PC-3 (cell line): ENCODE results near the gene TP53AIP1. TPM values are rescaled to one million over a fixed set of nuclear protein-coding genes. Genes with fewer than 3 reads are reported as not detected.
A peak's percentile ranks its signal among the peaks of the same experiment; 100 is the strongest.

ENCODE experiments used
- ATAC-seq: fragments of 200-7000 bp; cut with Tn5 transposase; 2 replicates; pipeline ENCODE4 v1.9.1; 2020; ENCODE audit warnings: mild to moderate bottlenecking, moderate library complexity
- BruUV-seq: library from RNA; stranded (reverse); fragments of 400-500 nt; replicated peaks from 2 replicates; lab custom pipeline; 2021; lab: Mats Ljungman, UMichigan
- CTCF ChIA-PET: fragments of 300-600 bp; sonication (Branson Sonifier 250); formaldehyde crosslinking; loops from one replicate; lab custom pipeline; 2022; ENCODE audit warnings: antibody characterized with exemption; lab: Charles Lee
- POLR2A ChIA-PET: fragments of 300-600 bp; sonication (Branson Sonifier 250); formaldehyde crosslinking; loops from one replicate; lab custom pipeline; 2022; ENCODE audit warnings: antibody characterized with exemption; ENCODE audit not compliant: unreplicated experiment; lab: Charles Lee
- DNase-seq: peaks from one replicate; pipeline ENCODE4 v3.0.0-alpha.2; 2015
- H2AFZ ChIP-seq: fragments of 300-600 bp; sonication (generic); 2 replicates; pipeline ENCODE4 v1.6.0; 2016; ENCODE audit warnings: antibody characterized with exemption, low read length
- H3F3A ChIP-seq: fragments of 300-600 bp; sonication (generic); one replicate; pipeline ENCODE4 v1.6.0; 2017; ENCODE audit warnings: antibody characterized with exemption, low read length, control low read depth, mild to moderate bottlenecking; ENCODE audit not compliant: unreplicated experiment
- H3K27ac ChIP-seq: fragments of 300-600 bp; sonication (generic); 2 replicates; pipeline ENCODE4 v1.5.1; 2016; ENCODE audit warnings: mild to moderate bottlenecking, low read length
- H3K27me3 ChIP-seq: fragments of 300-600 bp; sonication (generic); 2 replicates; pipeline ENCODE4 v1.6.1; 2016; ENCODE audit warnings: low read length, mixed read lengths
- H3K36me3 ChIP-seq: fragments of 300-600 bp; sonication (generic); 2 replicates; pipeline ENCODE4 v1.6.1; 2016; ENCODE audit warnings: low read depth, mixed run types, low read length, mixed read lengths
- H3K4me1 ChIP-seq: fragments of 300-600 bp; sonication (generic); 2 replicates; pipeline ENCODE4 v1.5.1; 2016; ENCODE audit warnings: low read length; ENCODE audit not compliant: insufficient read depth
- H3K4me2 ChIP-seq: fragments of 300-600 bp; sonication (generic); 2 replicates; pipeline ENCODE4 v1.6.0; 2016; ENCODE audit warnings: low read length
- H3K4me3 ChIP-seq: fragments of 300-600 bp; sonication (generic); 2 replicates; pipeline ENCODE4 v1.5.1; 2016; ENCODE audit warnings: mild to moderate bottlenecking, low read length, mixed read lengths
- H3K79me2 ChIP-seq: fragments of 300-600 bp; sonication (generic); 2 replicates; pipeline ENCODE4 v1.6.1; 2017; ENCODE audit warnings: low read length, mixed read lengths
- H3K9ac ChIP-seq: fragments of 300-600 bp; sonication (generic); 2 replicates; pipeline ENCODE4 v1.6.0; 2016; ENCODE audit warnings: mild to moderate bottlenecking, low read length
- H3K9me2 ChIP-seq: fragments of 300-600 bp; sonication (generic); replicated peaks from 2 replicates; pipeline ENCODE4 v1.6.1; 2016; ENCODE audit warnings: mixed run types, low read length, mixed read lengths
- H3K9me3 ChIP-seq: fragments of 300-600 bp; sonication (generic); 2 replicates; pipeline ENCODE4 v1.6.1; 2016; ENCODE audit warnings: low read length, mixed read lengths
- H4K20me1 ChIP-seq: fragments of 300-600 bp; sonication (generic); 2 replicates; pipeline ENCODE4 v1.6.1; 2016; ENCODE audit warnings: low read length, mixed read lengths
- EZH2 ChIP-seq: fragments of 300-600 bp; sonication (generic); IDR thresholded peaks from one replicate; pipeline ENCODE4 v1.6.1; 2017; ENCODE audit warnings: antibody characterized with exemption, mild to moderate bottlenecking, low read length; ENCODE audit not compliant: unreplicated experiment
- EZH2phosphoT487 ChIP-seq: fragments of 300-600 bp; sonication (generic); IDR thresholded peaks from 2 replicates; pipeline ENCODE4 v1.6.1; 2018; ENCODE audit warnings: mild to moderate bottlenecking, antibody characterized with exemption, low read length, borderline replicate concordance
- intact Hi-C: fragments of 100-400 bp; cut with micrococcal nuclease; formaldehyde crosslinking; loops from 2 replicates; pipeline ENCODE4 v1.9.0; 2023
- total RNA-seq: library from RNA; depleted of rRNA; stranded (reverse); fragments of >200 nt; gene quantifications from 2 replicates; pipeline ENCODE4 v1.2.3, GENCODE V29; 2014
- TF ChIP-seq, protein P1 (sequence below): fragments of 300-600 bp; sonication (generic); conservative IDR thresholded peaks from 2 replicates; pipeline ENCODE4 v1.5.1; 2017; ENCODE audit warnings: antibody characterized with exemption, low read depth, mild to moderate bottlenecking, low read length

TP53AIP1 gene
- total RNA-seq, 1 experiment from 2014 or later, result 0.58 TPM

DNA sequence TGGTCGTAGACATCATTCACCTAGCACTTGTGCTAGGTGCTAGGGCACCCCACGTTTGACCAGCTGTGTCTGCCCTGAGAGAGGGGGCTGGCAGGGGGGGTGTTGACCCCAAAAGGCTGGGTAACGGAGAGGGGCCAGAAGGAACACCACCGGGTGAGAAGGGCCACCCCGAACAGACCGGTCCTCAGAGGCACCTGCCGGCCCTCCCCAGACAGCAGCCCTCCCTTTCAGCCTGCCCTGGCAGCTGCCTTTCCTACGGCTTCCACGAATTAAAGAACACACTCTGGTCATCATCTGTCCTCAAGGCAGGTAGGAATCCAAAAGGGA lies 52.5 kb downstream of the TP53AIP1 start:
- ATAC-seq, result no peak; the same call in 1 of the 2 replicates
- H2AFZ ChIP-seq, result peak overlapping the region; percentile 94

DNA sequence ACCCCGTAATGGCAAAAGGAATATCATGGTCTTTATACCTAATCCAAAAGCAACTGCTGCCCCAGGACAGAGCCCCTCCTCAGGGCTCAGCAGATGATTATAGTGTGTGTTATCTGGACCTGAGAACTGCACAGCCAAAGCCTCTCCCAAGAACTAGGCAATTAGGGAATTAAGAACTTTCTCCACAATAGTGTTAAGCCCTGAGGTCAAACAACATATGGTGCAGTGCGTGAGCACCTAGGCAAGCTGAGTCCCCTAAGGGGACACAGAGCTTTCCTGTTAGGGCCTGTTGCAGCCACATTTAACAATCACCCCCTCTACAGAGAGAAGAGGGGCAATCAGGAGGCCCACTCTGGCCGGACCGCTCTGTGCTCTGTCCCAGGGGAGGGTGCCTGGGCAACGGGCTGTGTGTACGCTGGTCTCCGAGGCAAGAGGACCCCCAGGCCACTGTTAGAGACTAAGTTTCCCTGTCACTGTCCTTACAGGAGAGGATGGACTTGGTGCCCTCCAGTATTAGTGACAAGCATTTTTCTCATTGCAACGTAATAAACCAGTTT lies 52.9 kb downstream of the TP53AIP1 start:
- no peak overlapping the region for H3K9ac ChIP-seq
- no TSS peak for BruUV-seq
- no peak for ATAC-seq
- no peak overlapping the region for H3K27ac ChIP-seq
- H2AFZ ChIP-seq, result no peak overlapping the region; the same call in 1 of the 2 replicates
- DNase-seq, result no peak
- no peaks in the 10 kb centered on the region for H4K20me1 ChIP-seq
- peak overlapping the region; percentile 99 for H3K4me2 ChIP-seq
- H3K4me3 ChIP-seq, result peak overlapping the region; percentile 77; the same call in 1 of the 2 replicates
- H3F3A ChIP-seq, result no peaks in the 10 kb centered on the region
- ChIA-PET POLR2A (no interaction called here), CTCF (interaction anchor here (1.0 to 1.1 kb wide), 2 partner anchors 16 to 67 kb away, joined by 3 to 15 read pairs; no protein-coding TSS in a partner anchor)
- H3K36me3 ChIP-seq, result no peaks in the 10 kb centered on the region
- no peaks in the 10 kb centered on the region for H3K9me3 ChIP-seq
- intact Hi-C loops, result loop anchor here (5.0 to 10.0 kb wide), 3 partner anchors 135 to 863 kb away; no protein-coding TSS in a partner anchor
- no peaks in the 10 kb centered on the region for H3K79me2 ChIP-seq
- peaks cover 5% of the 10 kb centered on the region; the same call in 1 of the 2 replicates for H3K4me1 ChIP-seq
- H3K27me3 ChIP-seq, result 0 out of 2 replicates have a peak, but pooled peaks cover 2% of the 10 kb centered on the region
- no peaks in the 10 kb centered on the region for H3K9me2 ChIP-seq
- TF ChIP-seq, protein P1, sequence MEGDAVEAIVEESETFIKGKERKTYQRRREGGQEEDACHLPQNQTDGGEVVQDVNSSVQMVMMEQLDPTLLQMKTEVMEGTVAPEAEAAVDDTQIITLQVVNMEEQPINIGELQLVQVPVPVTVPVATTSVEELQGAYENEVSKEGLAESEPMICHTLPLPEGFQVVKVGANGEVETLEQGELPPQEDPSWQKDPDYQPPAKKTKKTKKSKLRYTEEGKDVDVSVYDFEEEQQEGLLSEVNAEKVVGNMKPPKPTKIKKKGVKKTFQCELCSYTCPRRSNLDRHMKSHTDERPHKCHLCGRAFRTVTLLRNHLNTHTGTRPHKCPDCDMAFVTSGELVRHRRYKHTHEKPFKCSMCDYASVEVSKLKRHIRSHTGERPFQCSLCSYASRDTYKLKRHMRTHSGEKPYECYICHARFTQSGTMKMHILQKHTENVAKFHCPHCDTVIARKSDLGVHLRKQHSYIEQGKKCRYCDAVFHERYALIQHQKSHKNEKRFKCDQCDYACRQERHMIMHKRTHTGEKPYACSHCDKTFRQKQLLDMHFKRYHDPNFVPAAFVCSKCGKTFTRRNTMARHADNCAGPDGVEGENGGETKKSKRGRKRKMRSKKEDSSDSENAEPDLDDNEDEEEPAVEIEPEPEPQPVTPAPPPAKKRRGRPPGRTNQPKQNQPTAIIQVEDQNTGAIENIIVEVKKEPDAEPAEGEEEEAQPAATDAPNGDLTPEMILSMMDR, result no peak
- TF ChIP-seq EZH2 (no peak), EZH2phosphoT487 (no peak)

More for the DNA sequence above, 52.5 kb downstream of the TP53AIP1 start:
- intact Hi-C loops, result no loop called here
- no peaks in the 10 kb centered on the region for H3K79me2 ChIP-seq
- ChIA-PET CTCF (interaction anchor here (0.6 to 1.1 kb wide), 3 partner anchors 13 to 66 kb away, joined by 3 to 15 read pairs (median 3); no protein-coding TSS in a partner anchor), POLR2A (no interaction called here)
- no peak overlapping the region for H3K27ac ChIP-seq
- BruUV-seq, result no TSS peak
- H3K4me1 ChIP-seq, result peaks cover 5% of the 10 kb centered on the region; the same call in 1 of the 2 replicates
- H3K9me2 ChIP-seq, result no peaks in the 10 kb centered on the region
- no peak overlapping the region for H3K9ac ChIP-seq
- H3K27me3 ChIP-seq, result 0 out of 2 replicates have a peak, but pooled peaks cover 2% of the 10 kb centered on the region
- no peaks in the 10 kb centered on the region for H3F3A ChIP-seq
- H3K36me3 ChIP-seq, result no peaks in the 10 kb centered on the region
- peak overlapping the region; percentile 77 for H3K4me3 ChIP-seq
- DNase-seq, result no peak
- H4K20me1 ChIP-seq, result no peaks in the 10 kb centered on the region
- no peaks in the 10 kb centered on the region for H3K9me3 ChIP-seq
- H3K4me2 ChIP-seq, result peak overlapping the region; percentile 99
- TF ChIP-seq EZH2, result no peak
- TF ChIP-seq, protein P1, result no peak
- no peak for TF ChIP-seq EZH2phosphoT487
